Measurements from ENCODE around the gene AMOT. TPM values are rescaled to one million over a fixed set of nuclear protein-coding genes. Genes with fewer than 3 reads are reported as not detected.

The AMOT gene
- polyA plus RNA-seq, 1 donor from 2014 or later: 2.8 TPM

- Histone ChIP-seq H3K27me3 (ENCODE audit: insufficient read depth, low read depth, low read length) (no peaks in the 10 kb centered on the region), H3K4me2 (ENCODE audit: low read length) (no peak overlapping the region), H3K36me3 (ENCODE audit: insufficient read depth, low read length) (no peaks in the 10 kb centered on the region), H3K9me3 (ENCODE audit: low read length) (no peaks in the 10 kb centered on the region), H3K9me2 (ENCODE audit: insufficient read depth, low read length) (no peaks in the 10 kb centered on the region), H2AFZ (ENCODE audit: low read depth, low read length) (no peak overlapping the region), H3F3A (ENCODE audit: insufficient read depth, low read length, poor library complexity, severe bottlenecking) (no peaks in the 10 kb centered on the region), H3K79me2 (replicated peaks; ENCODE audit: insufficient read depth, low read length) (no peaks in the 10 kb centered on the region), H3K9ac (ENCODE audit: low read length) (no peak overlapping the region), H3K27ac (ENCODE audit: low read length) (no peak overlapping the region), H4K20me1 (ENCODE audit: insufficient read depth) (no peaks in the 10 kb centered on the region), H3K4me3 (ENCODE audit: low read length) (no peak overlapping the region)
- no peak for TF ChIP-seq REST (IDR thresholded peaks at IDR 0.05; ENCODE audit: borderline replicate concordance)
- TF ChIP-seq SMC3 (conservative IDR thresholded peaks at IDR 0.05; ENCODE audit: poor library complexity): no peak
- no peak for TF ChIP-seq POLR2AphosphoS5 (IDR thresholded peaks at IDR 0.05)
- TF ChIP-seq EP300 (conservative IDR thresholded peaks at IDR 0.05; ENCODE audit: poor library complexity, severe bottlenecking): no peak
- TF ChIP-seq TAF1 (IDR thresholded peaks at IDR 0.05; ENCODE audit: low read depth): no peak
- no peak for TF ChIP-seq EZH2 (IDR thresholded peaks at IDR 0.05; ENCODE audit: borderline replicate concordance, insufficient read depth, low read length, poor library complexity, severe bottlenecking)
- TF ChIP-seq CTCF (IDR thresholded peaks at IDR 0.05; ENCODE audit: poor library complexity, severe bottlenecking): no peak
- TF ChIP-seq RAD21 (conservative IDR thresholded peaks at IDR 0.05): no peak
- TF ChIP-seq MXI1 (conservative IDR thresholded peaks at IDR 0.05; ENCODE audit: poor library complexity, severe bottlenecking): no peak
These were observed 20.8 kb downstream of the AMOT start for GRCh38 chrX:112819813-112820212.

GRCh38 chrX:112819008-112819640 lies 21.5 kb downstream of the AMOT start:
- no peaks in the 10 kb centered on the region for H3K9me2 ChIP-seq (ENCODE audit: insufficient read depth, low read length)
- TF ChIP-seq RAD21 (conservative IDR thresholded peaks at IDR 0.05): no peak
- no peak for TF ChIP-seq TAF1 (IDR thresholded peaks at IDR 0.05; ENCODE audit: low read depth)
- no peak for TF ChIP-seq EP300 (conservative IDR thresholded peaks at IDR 0.05; ENCODE audit: poor library complexity, severe bottlenecking)
- no peak for TF ChIP-seq POLR2AphosphoS5 (IDR thresholded peaks at IDR 0.05)
- no peak for TF ChIP-seq EZH2 (IDR thresholded peaks at IDR 0.05; ENCODE audit: borderline replicate concordance, insufficient read depth, low read length, poor library complexity, severe bottlenecking)
- no peak for TF ChIP-seq CTCF (IDR thresholded peaks at IDR 0.05; ENCODE audit: poor library complexity, severe bottlenecking)
- no peak for TF ChIP-seq MXI1 (conservative IDR thresholded peaks at IDR 0.05; ENCODE audit: poor library complexity, severe bottlenecking)
- TF ChIP-seq REST (IDR thresholded peaks at IDR 0.05; ENCODE audit: borderline replicate concordance): no peak
- no peak for TF ChIP-seq SMC3 (conservative IDR thresholded peaks at IDR 0.05; ENCODE audit: poor library complexity)
- no peak overlapping the region for H3K4me2 ChIP-seq (ENCODE audit: low read length)
- H3K9ac ChIP-seq (ENCODE audit: low read length): no peak overlapping the region
- no peaks in the 10 kb centered on the region for H4K20me1 ChIP-seq (ENCODE audit: insufficient read depth)
- no peaks in the 10 kb centered on the region for H3K79me2 ChIP-seq (replicated peaks; ENCODE audit: insufficient read depth, low read length)
- no peak overlapping the region for H3K4me3 ChIP-seq (ENCODE audit: low read length)
- no peaks in the 10 kb centered on the region for H3K27me3 ChIP-seq (ENCODE audit: insufficient read depth, low read depth, low read length)
- no peaks in the 10 kb centered on the region for H3K9me3 ChIP-seq (ENCODE audit: low read length)
- H3K27ac ChIP-seq (ENCODE audit: low read length): no peak overlapping the region
- H3F3A ChIP-seq (ENCODE audit: insufficient read depth, low read length, poor library complexity, severe bottlenecking): no peaks in the 10 kb centered on the region
- no peaks in the 10 kb centered on the region for H3K36me3 ChIP-seq (ENCODE audit: insufficient read depth, low read length)
- H2AFZ ChIP-seq (ENCODE audit: low read depth, low read length): no peak overlapping the region

Data from neural cell (in vitro differentiated cells).